NCI-H69 (cell line): ENCODE results near the gene MSH3.
A peak's percentile ranks its signal among the peaks of the same experiment; 100 is the strongest.
"Not testable (repeated sequence)": the region's sequence is repeated elsewhere in the genome, so short reads cannot be mapped to it uniquely, and the experiment has no call there.

ENCODE experiments used
- DNase-seq: peaks from one replicate; lab custom pipeline; 2025; lab: John Stamatoyannopoulos, UW

The MSH3 gene

DNA sequence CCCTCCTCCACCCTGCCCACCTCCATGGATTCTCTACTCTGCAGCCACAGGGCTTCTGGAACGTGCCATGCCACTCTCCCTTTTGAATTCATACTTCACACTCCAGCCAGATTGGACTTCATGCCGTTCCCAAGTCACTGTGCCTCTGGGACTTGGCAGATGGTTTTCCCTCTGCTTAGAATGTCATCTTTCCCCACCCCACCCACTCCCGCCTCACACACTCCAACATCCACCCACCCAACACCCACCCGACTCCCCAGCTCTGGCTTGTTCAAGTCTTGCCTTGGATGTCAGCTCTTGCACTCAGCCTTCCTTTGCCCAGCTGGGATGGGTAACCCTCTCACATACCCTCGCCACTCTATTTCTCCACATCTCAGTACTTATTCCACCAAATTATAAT, 142.4 kb downstream of the MSH3 start:
- DNase-seq, result no peak

GRCh38 chr5:80797428-80798024, 143.1 kb downstream of the MSH3 start:
- no peak for DNase-seq

DNA sequence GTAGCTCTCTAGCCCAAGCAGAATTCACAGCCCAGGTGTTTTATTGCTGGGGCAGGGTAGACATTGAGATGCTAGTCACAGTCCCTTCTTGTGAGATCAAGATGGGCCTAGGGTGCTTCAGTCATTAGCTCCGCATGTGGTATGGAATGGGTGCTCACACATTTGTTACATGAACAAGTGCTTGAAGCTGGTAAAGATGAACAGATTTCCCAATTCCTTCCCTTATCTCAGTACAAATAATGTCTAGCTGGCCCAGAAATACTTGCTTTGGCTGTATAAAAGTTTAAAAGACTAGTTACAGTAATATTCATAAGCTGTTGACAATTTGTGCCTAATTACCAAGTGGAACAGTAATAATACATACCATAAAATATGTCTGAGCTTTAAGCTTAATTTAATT, 143.7 kb downstream of the MSH3 start:
- no peak for DNase-seq

DNA sequence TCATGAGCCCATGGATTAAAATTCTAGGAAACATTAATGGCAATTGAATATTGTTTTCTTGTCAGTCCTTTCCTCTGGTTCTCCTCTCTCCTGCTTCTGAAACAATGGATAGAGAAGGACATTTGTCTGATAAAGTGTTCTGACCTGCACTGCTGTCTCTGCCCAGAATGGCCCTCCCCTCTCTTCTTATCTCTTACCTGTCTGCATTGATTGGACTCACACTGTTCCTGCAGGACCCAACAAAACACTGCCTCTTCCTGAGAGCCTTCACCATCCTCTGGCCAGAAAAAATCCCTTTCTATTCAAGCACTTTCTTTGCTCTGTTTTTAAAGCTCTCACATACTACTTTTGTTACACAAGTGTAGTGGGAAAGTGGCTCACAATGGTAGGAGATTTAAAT, 144.2 kb downstream of the MSH3 start:
- no peak for DNase-seq

GRCh38 chr5:80799041-80799440, 144.6 kb downstream of the MSH3 start:
- DNase-seq, result no peak

- DNase-seq, result no peak
These were observed 145.1 kb downstream of the MSH3 start for GRCh38 chr5:80799573-80799972.

- DNase-seq, result no peak
These were observed 149.9 kb downstream of the MSH3 start for GRCh38 chr5:80804332-80804731.

GRCh38 chr5:80805038-80805437, 150.6 kb downstream of the MSH3 start:
- no peak for DNase-seq

DNA sequence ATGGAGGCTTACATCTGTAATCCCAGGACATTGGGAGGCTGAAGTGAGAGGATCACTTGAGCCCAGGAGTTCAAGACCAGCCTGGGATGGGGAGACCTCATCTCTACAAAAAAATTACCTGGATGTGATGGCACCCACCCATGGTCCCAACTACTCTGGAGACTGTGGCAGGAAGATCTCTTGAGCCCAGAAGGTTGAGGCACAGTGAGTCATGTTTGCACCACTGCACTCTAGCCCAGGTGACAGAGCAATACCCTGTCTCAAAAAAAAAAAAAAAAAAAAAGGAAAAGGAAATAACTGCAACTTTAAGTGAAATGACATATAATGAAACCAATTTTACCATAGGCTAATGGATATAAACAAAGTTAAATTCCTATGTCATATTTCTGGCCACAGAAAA, 152.5 kb downstream of the MSH3 start:
- DNase-seq, result no peak

- no peak for DNase-seq
These were observed 155.0 kb downstream of the MSH3 start for GRCh38 chr5:80809451-80809850.

GRCh38 chr5:80810425-80810824, 156.0 kb downstream of the MSH3 start:
- DNase-seq, result peak; percentile 51

DNA sequence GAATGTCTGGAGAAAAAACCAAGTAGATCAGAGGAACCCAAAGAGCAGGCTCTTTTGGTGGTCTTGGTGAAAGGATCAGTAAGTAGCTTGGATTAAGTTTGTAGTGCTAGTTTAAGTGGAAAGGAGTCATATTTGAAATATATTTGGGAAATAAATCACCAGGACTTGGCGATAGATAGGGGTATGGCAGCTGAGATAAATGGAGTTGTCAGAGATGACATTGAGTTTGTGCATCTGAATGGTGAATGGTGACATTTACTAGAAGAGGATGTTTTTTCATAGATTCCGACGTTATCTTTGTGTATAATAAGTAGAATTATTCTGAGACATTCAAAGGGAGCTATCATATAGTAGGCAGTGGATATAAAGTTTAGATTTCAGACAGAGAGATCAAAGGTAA, 162.1 kb downstream of the MSH3 start:
- no peak for DNase-seq

GRCh38 chr5:80820685-80821084, 166.2 kb downstream of the MSH3 start:
- no peak for DNase-seq

DNA sequence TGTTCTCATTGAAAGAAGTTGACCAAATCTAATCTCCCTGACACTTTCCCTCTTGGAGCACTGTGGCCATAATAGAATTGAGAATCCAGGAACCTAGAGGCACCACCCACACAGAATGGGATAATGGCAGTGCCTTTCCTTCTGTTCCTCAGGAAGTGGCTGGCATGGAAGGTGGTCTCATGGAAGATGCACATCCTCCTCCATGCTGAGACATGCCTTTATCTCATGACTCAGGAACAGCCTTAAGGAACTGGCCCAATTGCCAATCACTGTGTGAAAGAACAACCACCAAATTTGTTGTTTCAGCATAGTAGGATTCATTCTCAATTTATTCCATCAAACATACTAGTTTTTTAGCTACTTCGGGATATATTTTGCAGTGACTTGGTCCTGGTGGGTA, 168.2 kb downstream of the MSH3 start:
- DNase-seq, result no peak

- not testable (repeated sequence) for DNase-seq
These were observed 169.7 kb downstream of the MSH3 start for GRCh38 chr5:80824159-80824558.

- DNase-seq, result peak; percentile 52
These were observed 171.5 kb downstream of the MSH3 start for GRCh38 chr5:80825786-80826460.

GRCh38 chr5:80834710-80835109, 180.3 kb downstream of the MSH3 start:
- DNase-seq, result no peak

GRCh38 chr5:80835128-80835527, 180.7 kb downstream of the MSH3 start:
- no peak for DNase-seq

- DNase-seq, result no peak
These were observed 183.2 kb downstream of the MSH3 start for GRCh38 chr5:80837679-80838078.

DNA sequence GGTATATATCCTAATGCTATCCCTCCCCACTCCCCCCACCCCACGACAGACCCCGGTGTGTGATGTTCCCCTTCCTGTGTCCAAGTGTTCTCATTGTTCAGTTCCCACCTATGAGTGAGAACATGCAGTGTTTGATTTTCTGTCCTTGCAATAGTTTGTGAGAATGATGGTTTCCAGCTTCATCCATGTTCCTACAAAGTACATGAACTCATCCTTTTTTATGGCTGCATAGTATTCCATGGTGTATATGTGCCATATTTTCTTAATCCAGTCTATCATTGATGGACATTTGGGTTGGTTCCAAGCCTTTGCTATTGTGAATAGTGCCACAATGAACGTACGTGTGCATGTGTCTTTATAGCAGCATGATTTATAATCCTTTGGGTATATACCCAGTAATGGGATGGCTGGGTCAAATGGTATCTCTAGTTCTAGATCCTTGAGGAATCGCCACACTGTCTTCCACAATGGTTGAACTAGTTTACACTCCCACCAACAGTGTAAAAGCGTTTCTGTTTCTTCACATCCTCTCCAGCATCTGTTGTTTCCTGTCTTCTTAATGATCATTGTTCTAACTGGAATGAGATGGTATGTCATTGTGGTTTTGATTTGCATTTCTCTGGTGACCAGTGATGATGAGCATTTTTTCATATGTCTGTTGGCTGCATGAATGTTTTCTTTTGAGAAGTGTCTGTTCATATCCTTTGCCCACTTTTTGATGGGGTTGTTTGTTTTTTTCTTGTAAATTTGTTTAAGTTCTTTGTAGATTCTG, 186.8 kb downstream of the MSH3 start:
- DNase-seq, result not testable (repeated sequence)

DNA sequence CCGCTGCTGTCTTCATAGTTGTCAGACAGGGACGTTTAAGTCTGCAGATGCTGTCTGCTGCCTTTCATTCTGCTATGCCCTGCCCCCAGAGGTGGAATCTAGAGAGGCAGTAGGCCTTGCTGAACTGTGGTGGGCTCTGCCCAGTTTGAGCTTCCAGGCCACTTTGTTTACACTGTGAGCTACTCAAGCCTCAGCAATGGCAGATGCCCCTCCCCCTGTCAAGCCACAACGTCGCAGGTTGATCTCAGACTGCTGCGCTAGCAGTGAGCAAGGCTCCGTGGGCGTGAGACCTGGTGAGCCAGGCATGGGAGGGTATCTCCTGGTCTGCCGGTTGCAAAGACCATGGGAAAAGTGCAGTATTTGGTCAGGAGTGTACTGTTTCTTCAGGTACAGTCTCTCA, 192.0 kb downstream of the MSH3 start:
- DNase-seq, result not testable (repeated sequence)

- not testable (repeated sequence) for DNase-seq
These were observed 195.7 kb downstream of the MSH3 start for GRCh38 chr5:80850168-80850567.
